ENCODE measurements around the gene SLC27A5. TPM values are rescaled to one million over a fixed set of nuclear protein-coding genes. Genes with fewer than 3 reads are reported as not detected.

SLC27A5 gene
- total and polyA plus RNA-seq, 9 of the 15 experiments (the other 6 are each of a cell fraction or from before 2014, with no cell fraction given): 42.2 to 318 (median 64.7) TPM

DNA sequence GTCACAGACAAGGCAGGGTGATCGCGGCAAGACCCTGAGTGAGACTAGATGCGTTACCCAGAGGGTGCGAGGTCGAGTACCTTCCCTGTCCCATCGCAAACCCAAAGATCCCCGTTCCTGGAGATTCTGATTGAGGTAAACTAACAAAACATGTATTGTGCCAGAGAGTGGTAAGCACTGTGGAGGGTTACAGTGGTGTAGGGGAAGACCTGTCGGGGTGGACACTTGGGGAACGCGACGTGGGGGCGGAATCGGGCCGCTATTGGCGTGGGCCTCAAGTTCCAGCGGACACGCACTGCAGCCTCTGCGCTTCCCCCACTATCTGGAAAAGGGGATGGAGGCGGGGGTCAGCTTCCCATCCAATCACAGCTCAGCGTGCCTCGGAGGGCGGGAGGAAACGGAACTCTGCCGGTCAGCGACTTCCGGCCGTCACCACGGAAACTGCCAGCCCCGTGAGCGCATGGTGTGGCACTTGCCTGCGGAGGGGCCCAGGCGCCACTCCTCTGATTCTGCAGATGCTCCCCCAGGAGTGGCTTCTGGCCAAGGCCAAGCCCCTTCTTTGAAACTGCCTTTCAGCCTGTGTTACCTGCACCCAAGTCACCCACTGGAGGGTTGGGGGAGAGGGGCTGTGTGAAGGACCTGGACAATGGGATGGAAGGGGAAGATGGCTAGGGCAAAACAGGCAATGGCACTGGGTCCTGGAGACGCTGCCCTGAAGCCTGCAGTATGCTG lies 47.6 kb upstream of the SLC27A5 start (continued):
- TF ChIP-seq, protein P1, sequence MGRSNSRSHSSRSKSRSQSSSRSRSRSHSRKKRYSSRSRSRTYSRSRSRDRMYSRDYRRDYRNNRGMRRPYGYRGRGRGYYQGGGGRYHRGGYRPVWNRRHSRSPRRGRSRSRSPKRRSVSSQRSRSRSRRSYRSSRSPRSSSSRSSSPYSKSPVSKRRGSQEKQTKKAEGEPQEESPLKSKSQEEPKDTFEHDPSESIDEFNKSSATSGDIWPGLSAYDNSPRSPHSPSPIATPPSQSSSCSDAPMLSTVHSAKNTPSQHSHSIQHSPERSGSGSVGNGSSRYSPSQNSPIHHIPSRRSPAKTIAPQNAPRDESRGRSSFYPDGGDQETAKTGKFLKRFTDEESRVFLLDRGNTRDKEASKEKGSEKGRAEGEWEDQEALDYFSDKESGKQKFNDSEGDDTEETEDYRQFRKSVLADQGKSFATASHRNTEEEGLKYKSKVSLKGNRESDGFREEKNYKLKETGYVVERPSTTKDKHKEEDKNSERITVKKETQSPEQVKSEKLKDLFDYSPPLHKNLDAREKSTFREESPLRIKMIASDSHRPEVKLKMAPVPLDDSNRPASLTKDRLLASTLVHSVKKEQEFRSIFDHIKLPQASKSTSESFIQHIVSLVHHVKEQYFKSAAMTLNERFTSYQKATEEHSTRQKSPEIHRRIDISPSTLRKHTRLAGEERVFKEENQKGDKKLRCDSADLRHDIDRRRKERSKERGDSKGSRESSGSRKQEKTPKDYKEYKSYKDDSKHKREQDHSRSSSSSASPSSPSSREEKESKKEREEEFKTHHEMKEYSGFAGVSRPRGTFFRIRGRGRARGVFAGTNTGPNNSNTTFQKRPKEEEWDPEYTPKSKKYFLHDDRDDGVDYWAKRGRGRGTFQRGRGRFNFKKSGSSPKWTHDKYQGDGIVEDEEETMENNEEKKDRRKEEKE (IDR thresholded peaks at IDR 0.05; ENCODE audit: borderline replicate concordance in 1 of 2, control insufficient read depth in 1 of 2, low read depth in 2 of 2, low read length in 1 of 2): 0 out of 4 replicates have a peak, but pooled peaks of 1 of the 2 experiments have one; percentile 27
- TF ChIP-seq FOS (IDR thresholded peaks at IDR 0.05; ENCODE audit: extremely low read depth, insufficient read length): peak; percentile 56
- TF ChIP-seq, protein P2, sequence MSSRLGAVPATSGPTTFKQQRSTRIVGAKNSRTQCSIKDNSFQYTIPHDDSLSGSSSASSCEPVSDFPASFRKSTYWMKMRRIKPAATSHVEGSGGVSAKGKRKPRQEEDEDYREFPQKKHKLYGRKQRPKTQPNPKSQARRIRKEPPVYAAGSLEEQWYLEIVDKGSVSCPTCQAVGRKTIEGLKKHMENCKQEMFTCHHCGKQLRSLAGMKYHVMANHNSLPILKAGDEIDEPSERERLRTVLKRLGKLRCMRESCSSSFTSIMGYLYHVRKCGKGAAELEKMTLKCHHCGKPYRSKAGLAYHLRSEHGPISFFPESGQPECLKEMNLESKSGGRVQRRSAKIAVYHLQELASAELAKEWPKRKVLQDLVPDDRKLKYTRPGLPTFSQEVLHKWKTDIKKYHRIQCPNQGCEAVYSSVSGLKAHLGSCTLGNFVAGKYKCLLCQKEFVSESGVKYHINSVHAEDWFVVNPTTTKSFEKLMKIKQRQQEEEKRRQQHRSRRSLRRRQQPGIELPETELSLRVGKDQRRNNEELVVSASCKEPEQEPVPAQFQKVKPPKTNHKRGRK (tag; IDR thresholded peaks at IDR 0.05): no peak
- TF ChIP-seq ERF (CRISPR knock-in tag; IDR thresholded peaks at IDR 0.05): no peak
- TF ChIP-seq, protein P3, sequence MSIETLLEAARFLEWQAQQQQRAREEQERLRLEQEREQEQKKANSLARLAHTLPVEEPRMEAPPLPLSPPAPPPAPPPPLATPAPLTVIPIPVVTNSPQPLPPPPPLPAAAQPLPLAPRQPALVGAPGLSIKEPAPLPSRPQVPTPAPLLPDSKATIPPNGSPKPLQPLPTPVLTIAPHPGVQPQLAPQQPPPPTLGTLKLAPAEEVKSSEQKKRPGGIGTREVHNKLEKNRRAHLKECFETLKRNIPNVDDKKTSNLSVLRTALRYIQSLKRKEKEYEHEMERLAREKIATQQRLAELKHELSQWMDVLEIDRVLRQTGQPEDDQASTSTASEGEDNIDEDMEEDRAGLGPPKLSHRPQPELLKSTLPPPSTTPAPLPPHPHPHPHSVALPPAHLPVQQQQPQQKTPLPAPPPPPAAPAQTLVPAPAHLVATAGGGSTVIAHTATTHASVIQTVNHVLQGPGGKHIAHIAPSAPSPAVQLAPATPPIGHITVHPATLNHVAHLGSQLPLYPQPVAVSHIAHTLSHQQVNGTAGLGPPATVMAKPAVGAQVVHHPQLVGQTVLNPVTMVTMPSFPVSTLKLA (conservative IDR thresholded peaks at IDR 0.05): peak; percentile 86 to 93
- no peak; a peak in 1 of 4 replicates for TF ChIP-seq CSDE1 (IDR thresholded peaks at IDR 0.05)
- TF ChIP-seq TCF7L2 (IDR thresholded peaks at IDR 0.05; ENCODE audit: low read depth, low read length): no peak
- TF ChIP-seq BDP1 (IDR thresholded peaks at IDR 0.05; ENCODE audit: insufficient read depth, insufficient read length): no peak
- TF ChIP-seq ZNF77 (CRISPR knock-in tag; IDR thresholded peaks at IDR 0.05): no peak
- no peak for TF ChIP-seq SIX5 (IDR thresholded peaks at IDR 0.05; ENCODE audit: borderline replicate concordance in 1 of 2, insufficient read depth in 1 of 2, low read depth in 1 of 2, low read length in 2 of 2)
- TF ChIP-seq ELF1 (tag; IDR thresholded peaks at IDR 0.05): peak; percentile 50
- TF ChIP-seq CHCHD3 (CRISPR knock-in tag; IDR thresholded peaks at IDR 0.05): no peak
- peak; percentile 90 for TF ChIP-seq EGR1 (conservative IDR thresholded peaks at IDR 0.05)
- no peak for TF ChIP-seq BRF1 (IDR thresholded peaks at IDR 0.05; ENCODE audit: borderline replicate concordance, extremely low read depth, insufficient read length)
- peak; percentile 91 for TF ChIP-seq POLR2B (IDR thresholded peaks at IDR 0.05; ENCODE audit: low read depth, partially characterized antibody)
- 0 out of 2 replicates have a peak, but pooled peaks have one; percentile 55 for TF ChIP-seq HLTF (IDR thresholded peaks at IDR 0.05)
- no peak for TF ChIP-seq SMARCE1 (IDR thresholded peaks at IDR 0.05)
- TF ChIP-seq, protein P4, sequence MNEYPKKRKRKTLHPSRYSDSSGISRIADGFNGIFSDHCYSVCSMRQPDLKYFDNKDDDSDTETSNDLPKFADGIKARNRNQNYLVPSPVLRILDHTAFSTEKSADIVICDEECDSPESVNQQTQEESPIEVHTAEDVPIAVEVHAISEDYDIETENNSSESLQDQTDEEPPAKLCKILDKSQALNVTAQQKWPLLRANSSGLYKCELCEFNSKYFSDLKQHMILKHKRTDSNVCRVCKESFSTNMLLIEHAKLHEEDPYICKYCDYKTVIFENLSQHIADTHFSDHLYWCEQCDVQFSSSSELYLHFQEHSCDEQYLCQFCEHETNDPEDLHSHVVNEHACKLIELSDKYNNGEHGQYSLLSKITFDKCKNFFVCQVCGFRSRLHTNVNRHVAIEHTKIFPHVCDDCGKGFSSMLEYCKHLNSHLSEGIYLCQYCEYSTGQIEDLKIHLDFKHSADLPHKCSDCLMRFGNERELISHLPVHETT (CRISPR knock-in tag; conservative IDR thresholded peaks at IDR 0.05 in 1 of 2, IDR thresholded peaks at IDR 0.05 in 1 of 2): peak in 1 of 2 experiments; percentile 74; a peak in 2 of 4 replicates
- TF ChIP-seq NONO (IDR thresholded peaks at IDR 0.05; ENCODE audit: low read depth in 2 of 2, low read length in 1 of 2): no peak
- TF ChIP-seq NELFE (IDR thresholded peaks at IDR 0.05; ENCODE audit: insufficient read depth, insufficient read length): no peak

Data from K562 (cell line).